Psoas muscle (tissue), 8 donors: Measurements from ENCODE around the gene SH3BP4. TPM values are rescaled to one million over a fixed set of nuclear protein-coding genes. Genes with fewer than 3 reads are reported as not detected.
A peak's percentile ranks its signal among the peaks of the same experiment; 100 is the strongest.

Experiments used
- ATAC-seq, 4 donors: fragments of 200-7000 bp; cut with Tn5 transposase; one replicate each; pipeline ENCODE4 v1.9.1; 2020; ENCODE audit warnings: moderate library complexity in 3 of 4, mild to moderate bottlenecking in 2 of 4
- DNase-seq, 2 donors: peaks; one replicate each; pipeline ENCODE4 v3.0.0-alpha.2; 2020
- H3K27ac ChIP-seq: fragments of 200-600 bp; one replicate; pipeline ENCODE4 v1.8.0; 2022
- H3K27me3 ChIP-seq, 3 donors: fragments of 200-600 bp in 1 of 3; one replicate each; pipeline versions ENCODE4 v1.6.1 to v1.8.0; 2013 to 2022; ENCODE audit warnings: low read length in 2 of 3, mild to moderate bottlenecking in 2 of 3, moderate library complexity in 1 of 3; ENCODE audit not compliant: insufficient read depth in 3 of 3
- H3K36me3 ChIP-seq, 2 donors: fragments of 200-600 bp in 1 of 2; one replicate each; pipeline versions ENCODE4 v1.6.1 to v1.8.0; 2013 to 2022; ENCODE audit warnings: low read depth in 1 of 2, mild to moderate bottlenecking in 1 of 2, moderate library complexity in 1 of 2; ENCODE audit not compliant: insufficient read depth in 1 of 2
- H3K4me1 ChIP-seq: fragments of 200-600 bp; one replicate; pipeline ENCODE4 v1.8.0; 2022
- H3K4me3 ChIP-seq: fragments of 200-600 bp; one replicate; pipeline ENCODE4 v1.8.0; 2022; ENCODE audit warnings: mild to moderate bottlenecking
- H3K9me3 ChIP-seq: fragments of 200-600 bp; one replicate; pipeline ENCODE4 v1.8.0; 2022
- WGBS, 3 donors: extraction: QIAGEN DNeasy Blood & Tissue Kit; methylation state at CpG; one replicate each; pipeline versions ENCODE4 v1.1.6 to v1.1.7; 2013; 5-methylcytosine and 5-hydroxymethylcytosine counted together
- intact Hi-C, 2 donors: fragments of 100-400 bp; cut with DNase I; formaldehyde crosslinking; loops; one replicate each; pipeline versions ENCODE4 v1.11.0 to v1.14.2; 2022
- polyA plus RNA-seq, 3 donors: library from polyadenylated mRNA; stranded (reverse); fragments of 200-250 nt; gene quantifications; one replicate each; pipeline ENCODE4 v1.2.3, GENCODE V29; 2013
- total RNA-seq, 4 donors: library from RNA; stranded (reverse); fragmentation: NEBNext Ultra II Directional in 2 of 4; extraction: Animal tissue kit (Norgen Biotek cat#: 25700) in 2 of 4; gene quantifications; one replicate each; pipeline versions ENCODE4 v1.2.1 to v1.2.4, GENCODE V29; 2021 to 2023
- TF ChIP-seq, protein P1 (sequence below): fragments of 200-600 bp; IDR thresholded peaks from one replicate; pipeline ENCODE4 v1.8.0; 2022; ENCODE audit warnings: antibody characterized with exemption
- donor health status: healthy with polysubstance abuse.
- donor health status: DM: no; HTN: no; CAD: no; lungs with moderate emphysema.
- donor health status: Bipolar disorder and iron deficiency.
- donor health status: healthy.
- donor health status: DM: yes; HTN: yes; CAD: no.
- donor health status: DM: no; HTN: no; CAD: no.
- donor health status: DM: no; HTN: no; CAD: no.
- donor health status: DM: yes; HTN: yes; CAD: no.

Gene SH3BP4
- total and polyA plus RNA-seq, 7 donors = 3.0 to 14.9 (median 9.4) TPM

DNA sequence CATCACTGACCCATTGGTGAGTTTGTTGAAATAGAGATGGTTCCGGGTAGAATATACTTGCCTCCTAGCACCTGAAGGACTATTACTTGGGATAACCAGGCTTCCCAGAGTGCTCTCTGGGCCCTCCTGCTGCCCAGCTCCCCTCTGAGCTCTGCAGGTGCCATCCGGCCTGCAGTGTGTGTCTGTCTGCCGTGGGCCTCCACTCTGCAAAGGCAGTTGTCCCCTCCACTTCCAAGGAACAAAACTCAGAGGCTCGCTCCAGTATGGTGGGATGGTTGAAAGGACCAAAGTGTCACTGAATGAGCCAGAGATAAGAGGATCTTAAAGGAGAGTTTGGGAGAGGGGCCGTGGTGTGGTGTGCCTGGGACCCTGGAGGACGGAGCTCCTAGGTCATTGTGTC lies 57.3 kb downstream of the SH3BP4 start:
- intact Hi-C loops = loop anchor here in 1 of 2 donors (5.0 kb wide), 1 partner anchor 98 kb away; no protein-coding TSS in a partner anchor
- WGBS, 3 donors = 97 to 99% (median 97%) methylated on average over 6 of the region's 6 CpGs
- no peak for ATAC-seq
- H3K4me3 ChIP-seq = no peak overlapping the region
- H3K9me3 ChIP-seq = no peaks in the 10 kb centered on the region
- peak in 1 of 2 donors; percentile 2 for DNase-seq
- H3K27me3 ChIP-seq = no peaks in the 10 kb centered on the region
- peaks cover 25% of the 10 kb centered on the region for H3K4me1 ChIP-seq
- TF ChIP-seq, protein P1, sequence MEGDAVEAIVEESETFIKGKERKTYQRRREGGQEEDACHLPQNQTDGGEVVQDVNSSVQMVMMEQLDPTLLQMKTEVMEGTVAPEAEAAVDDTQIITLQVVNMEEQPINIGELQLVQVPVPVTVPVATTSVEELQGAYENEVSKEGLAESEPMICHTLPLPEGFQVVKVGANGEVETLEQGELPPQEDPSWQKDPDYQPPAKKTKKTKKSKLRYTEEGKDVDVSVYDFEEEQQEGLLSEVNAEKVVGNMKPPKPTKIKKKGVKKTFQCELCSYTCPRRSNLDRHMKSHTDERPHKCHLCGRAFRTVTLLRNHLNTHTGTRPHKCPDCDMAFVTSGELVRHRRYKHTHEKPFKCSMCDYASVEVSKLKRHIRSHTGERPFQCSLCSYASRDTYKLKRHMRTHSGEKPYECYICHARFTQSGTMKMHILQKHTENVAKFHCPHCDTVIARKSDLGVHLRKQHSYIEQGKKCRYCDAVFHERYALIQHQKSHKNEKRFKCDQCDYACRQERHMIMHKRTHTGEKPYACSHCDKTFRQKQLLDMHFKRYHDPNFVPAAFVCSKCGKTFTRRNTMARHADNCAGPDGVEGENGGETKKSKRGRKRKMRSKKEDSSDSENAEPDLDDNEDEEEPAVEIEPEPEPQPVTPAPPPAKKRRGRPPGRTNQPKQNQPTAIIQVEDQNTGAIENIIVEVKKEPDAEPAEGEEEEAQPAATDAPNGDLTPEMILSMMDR = no peak
- H3K36me3 ChIP-seq = no peaks in the 10 kb centered on the region
- no peak overlapping the region for H3K27ac ChIP-seq

DNA sequence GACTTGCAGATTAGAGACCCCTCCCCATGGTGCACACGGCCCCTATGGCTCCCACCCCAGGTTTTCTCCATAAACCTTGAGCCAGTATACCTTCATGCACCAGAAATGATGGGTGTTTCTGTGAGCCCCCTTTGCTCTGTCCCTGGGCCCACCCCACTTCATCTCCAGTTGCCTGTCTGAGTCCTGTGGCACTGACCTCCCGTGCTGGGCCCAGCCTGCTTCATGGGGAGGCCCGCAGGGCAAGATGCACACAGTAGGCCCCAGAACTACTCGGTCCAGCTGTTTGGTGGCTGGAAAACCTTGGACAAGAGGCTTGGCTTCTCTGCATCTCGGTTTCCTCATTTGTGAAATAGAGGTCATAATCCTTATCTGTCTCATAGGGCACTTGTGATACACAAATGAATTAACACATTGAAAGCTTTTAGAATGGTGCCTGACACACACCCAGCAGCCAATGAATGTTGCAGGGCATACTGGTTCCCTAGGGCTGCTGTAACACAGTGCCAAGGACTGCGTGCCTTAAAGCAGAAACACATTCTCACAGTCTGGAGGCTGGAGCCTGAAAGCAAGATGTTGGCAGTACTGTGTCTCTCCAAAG lies 58.4 kb downstream of the SH3BP4 start:
- no peak overlapping the region for H3K27ac ChIP-seq
- H3K4me3 ChIP-seq = no peak overlapping the region
- DNase-seq (peak in 1 of 2 donors; percentile 5), ATAC-seq (no peak)
- WGBS, 3 donors = 95 to 98% (median 98%) methylated on average over 6 of the region's 6 CpGs
- TF ChIP-seq, protein P1 = no peak
- no peaks in the 10 kb centered on the region for H3K36me3 ChIP-seq
- H3K4me1 ChIP-seq = peaks cover 25% of the 10 kb centered on the region
- H3K27me3 ChIP-seq = no peaks in the 10 kb centered on the region
- intact Hi-C loops = no loop called here
- no peaks in the 10 kb centered on the region for H3K9me3 ChIP-seq

DNA sequence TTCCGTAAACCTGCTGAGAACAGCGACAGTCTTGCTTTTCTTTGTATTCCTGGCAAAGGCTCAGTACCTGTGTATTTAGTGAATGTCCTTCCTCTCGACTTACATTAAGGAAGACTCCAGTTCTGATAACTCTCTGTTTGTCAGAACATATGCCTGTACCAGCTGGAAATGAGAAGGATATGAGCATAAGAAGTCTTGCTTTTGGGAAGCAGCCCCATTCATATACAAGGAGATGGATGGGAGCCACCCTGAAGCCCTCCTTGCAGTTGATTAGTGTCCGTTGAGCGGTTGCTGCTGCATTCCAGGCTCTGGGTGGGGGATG lies 59.8 kb downstream of the SH3BP4 start:
- 66 to 82% (median 76%) methylated on average over 5 of the region's 5 CpGs for WGBS, 3 donors
- Histone ChIP-seq H3K36me3 (no peaks in the 10 kb centered on the region), H3K4me1 (peaks cover 15% of the 10 kb centered on the region), H3K27ac (no peak overlapping the region), H3K9me3 (no peaks in the 10 kb centered on the region), H3K27me3 (no peaks in the 10 kb centered on the region), H3K4me3 (no peak overlapping the region)
- TF ChIP-seq, protein P1 = no peak
- no peak for ATAC-seq
- intact Hi-C loops = no loop called here
- no peak for DNase-seq

DNA sequence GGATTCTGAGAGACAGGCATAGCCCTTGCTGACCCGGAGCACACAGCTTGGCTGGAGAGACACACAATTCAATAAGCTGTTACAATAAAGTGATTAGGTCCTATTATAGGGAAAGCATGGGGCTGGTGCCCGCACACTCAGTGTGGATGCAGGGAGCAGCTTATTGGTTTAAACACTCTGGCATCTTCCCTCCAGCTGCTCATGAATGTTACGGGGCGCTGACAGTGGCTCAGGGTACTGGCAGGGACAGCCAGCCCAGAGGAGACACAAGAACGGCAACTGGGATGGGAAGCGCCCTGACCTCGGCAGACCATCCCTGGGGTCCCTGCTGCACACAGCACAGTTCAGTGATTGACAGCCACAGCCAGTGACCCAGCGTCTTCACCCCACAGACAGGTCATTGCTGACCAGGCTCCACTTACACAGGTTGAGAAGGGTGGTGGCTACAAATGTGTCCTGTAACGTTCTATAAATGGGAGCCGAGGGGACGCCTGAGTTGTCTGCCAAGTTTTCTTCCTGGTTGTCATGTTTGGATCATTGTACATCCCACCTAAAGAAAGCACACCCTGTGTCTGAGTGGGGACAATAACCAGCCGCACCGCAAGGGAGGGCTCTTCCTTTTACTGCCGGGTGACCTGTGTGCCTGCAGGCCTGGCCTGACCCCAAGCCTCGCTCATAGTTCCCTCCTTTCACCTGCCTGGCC lies 60.3 kb downstream of the SH3BP4 start:
- H3K4me1 ChIP-seq = peaks cover 14% of the 10 kb centered on the region

More for the DNA sequence above, 60.3 kb downstream of the SH3BP4 start:
- peak in 1 of 2 donors; percentile 61 for DNase-seq
- TF ChIP-seq, protein P1 = no peak
- intact Hi-C loops = no loop called here
- peak; percentile 72 to 91 (median 87) for ATAC-seq
- H3K27ac ChIP-seq = peak overlapping the region; percentile 41
- 29 to 36% (median 34%) methylated on average over 15 of the region's 15 CpGs for WGBS, 3 donors
- no peaks in the 10 kb centered on the region for H3K36me3 ChIP-seq
- no peaks in the 10 kb centered on the region for H3K27me3 ChIP-seq
- no peak overlapping the region for H3K4me3 ChIP-seq
- no peaks in the 10 kb centered on the region for H3K9me3 ChIP-seq
